Measurements from ENCODE around the gene SYDE2.
"Not testable (repeated sequence)": the region's sequence is repeated elsewhere in the genome, so short reads cannot be mapped to it uniquely, and the experiment has no call there.

SYDE2 gene

DNA sequence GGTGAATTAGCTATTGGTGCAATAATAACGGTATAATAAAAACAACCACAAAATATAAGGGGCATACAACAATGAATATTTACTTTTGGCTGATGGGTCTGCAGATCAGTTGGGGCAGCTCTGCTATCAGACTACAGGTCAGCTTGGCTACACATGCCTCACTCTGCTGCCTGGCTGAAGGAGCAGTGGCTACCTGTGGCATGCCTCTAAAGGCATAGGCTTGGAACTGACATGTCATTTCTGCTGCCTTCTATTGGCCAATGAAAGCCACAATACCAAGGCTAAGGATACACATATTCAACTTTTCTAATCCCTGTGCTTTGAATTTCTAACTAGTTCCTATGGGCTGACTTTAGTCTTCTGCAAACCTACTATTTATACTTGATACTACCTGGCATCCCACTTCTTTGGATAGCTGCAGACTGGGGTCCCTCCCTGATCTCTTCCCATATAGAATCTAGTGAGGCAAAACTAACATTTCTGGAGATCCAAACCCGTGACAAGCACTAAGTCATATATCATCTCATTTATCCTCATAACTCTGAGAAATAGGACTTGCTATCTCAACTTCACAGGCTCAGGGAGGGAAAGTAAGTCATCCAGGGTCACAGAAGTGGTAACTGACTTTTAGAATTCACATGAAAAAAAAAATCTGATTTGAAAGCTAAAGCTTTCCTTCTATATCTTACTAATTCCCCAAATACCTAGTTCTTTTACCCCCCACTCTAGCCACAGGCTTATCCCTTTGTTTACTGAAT is 19.2 kb upstream of the SYDE2 start:
- no peak for DNase-seq (ENCODE audit: low read depth)

DNA sequence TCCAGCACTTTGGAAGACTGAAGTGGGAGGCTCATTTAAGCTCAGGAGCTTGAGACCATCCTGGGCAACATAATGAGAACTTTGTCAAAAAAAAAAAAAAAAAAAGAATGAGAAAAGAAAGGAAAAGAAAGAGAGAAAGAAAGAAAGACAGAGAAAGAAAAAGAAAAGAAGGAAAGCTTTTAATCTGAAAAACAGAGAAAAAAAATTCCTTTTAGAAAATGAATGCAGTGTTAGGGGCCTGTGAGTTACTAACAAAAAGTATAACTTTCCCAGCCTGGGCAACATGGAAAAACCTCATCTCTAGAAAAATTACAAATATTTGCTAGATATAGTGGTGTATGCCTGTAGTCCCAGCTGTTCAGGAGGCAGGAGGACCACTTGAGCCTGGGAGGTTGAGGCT is 15.9 kb upstream of the SYDE2 start:
- no peak for DNase-seq (ENCODE audit: low read depth)

DNA sequence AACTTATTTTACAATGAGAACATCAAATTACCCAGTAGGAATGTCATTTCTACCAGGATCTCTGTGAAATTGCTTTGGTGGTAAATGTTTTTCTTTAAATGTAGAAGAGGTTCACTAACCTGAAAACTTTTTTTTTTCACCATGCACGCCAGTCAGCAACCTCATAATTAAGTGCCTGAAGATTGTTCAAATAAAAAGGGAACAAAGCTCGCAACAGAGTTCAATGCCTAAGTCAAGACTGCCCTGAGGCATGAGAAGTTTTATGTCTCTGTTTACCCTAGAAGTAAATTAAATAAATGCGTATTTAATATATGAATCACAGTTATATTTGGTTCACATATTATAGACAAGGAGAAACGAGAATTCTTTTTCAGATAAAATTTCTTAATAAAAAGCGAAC is 13.8 kb upstream of the SYDE2 start:
- DNase-seq (ENCODE audit: low read depth): no peak

DNA sequence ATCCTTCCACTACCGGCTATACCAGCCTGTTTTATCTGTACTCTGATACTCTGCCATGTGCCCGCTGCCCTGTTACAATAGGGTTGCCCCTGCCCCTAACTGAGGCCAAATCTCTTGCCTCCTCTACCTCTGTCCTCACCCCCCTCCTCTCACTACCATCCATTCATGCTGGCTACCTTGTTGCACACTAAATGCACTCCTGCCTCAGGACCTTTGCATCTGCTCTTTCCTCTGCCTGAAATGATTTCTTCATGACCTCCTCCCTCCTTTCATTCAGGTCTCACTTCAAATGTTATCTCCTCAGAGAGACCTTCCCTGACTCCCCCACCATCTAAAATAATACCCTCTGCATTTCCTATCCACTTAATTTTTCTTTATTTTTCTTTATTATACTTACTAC is 7.7 kb upstream of the SYDE2 start:
- no peak for DNase-seq (ENCODE audit: low read depth)

DNA sequence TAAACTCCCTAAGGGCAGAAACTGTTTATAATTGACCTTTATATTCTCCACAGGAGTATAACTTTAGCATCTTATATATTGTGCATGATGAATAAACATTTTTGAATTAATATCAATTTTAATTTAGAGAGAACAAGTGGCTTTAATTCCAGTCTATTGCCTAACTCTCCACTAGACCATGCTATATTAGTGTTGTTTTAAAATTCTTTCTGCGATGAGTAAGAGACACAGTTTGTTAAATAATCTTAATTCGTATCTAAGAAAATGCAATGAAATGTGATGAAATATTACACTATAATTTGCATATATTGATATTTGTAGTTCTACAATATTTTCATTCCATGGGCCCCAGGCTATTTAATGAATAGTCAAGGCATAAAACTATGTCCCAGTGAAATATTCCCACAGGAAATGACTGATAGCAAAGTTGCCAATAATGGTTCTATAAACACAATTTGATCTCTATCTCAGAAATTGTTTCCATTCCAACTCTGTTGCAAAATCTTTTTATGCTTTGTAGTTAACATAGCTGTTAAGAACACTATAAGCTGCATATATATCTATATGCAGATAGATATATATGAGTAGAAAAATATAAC is 2.9 kb upstream of the SYDE2 start:
- DNase-seq (ENCODE audit: low read depth): no peak

DNA sequence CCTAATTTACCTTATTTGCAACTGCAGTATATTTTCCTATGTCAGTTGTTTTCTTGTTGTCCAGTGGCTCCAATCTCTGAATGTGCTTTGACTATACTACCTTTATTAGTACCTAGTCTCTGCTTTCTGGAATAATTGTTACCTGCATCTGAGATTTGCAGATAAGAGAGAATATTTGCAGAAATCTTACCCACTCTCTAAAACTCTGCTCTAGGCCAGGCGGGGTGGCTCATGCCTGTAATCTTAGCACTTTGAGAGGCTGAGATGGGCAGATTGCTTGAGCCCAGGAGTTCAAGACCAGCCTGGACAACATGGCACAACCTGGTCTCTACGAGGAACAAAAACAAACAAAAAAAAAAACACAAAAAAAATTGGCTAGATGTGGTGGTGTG is 2.0 kb upstream of the SYDE2 start:
- DNase-seq (ENCODE audit: low read depth): no peak

DNA sequence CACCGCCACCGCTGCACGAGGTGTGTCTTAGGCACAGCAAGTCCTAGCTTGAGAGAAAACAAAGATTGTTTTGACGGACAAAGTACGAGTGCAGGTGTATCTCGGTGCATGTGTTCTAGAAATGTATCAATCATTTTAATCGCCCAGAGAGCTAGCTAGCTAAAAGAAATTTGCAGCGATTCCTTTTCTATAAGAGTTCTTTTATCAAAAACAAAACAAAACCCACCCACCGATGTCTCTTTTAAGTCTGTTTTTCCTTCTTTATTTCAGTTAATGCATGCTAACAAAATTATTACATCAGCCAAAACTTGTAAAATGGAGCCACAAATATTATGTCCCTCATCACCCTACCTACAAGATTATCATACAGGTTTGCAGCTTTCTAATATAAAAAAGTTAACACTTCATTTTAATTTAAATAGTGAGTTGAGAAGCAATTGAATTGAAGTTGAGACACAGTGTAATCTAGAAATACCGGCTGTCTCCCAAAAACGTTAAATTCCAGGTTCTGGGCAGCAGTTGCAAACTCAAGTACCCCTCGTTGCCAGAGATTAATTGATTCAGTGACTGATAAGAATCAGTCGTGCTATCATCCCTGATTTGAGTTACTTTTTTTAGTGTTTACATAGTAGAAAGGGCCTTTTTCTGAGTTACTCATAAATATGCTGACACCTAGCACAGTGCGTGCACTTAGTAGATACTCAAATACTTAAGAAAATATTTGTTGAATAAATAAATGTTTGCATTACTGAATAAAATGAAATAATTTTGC is 1.5 kb upstream of the SYDE2 start:
- DNase-seq (ENCODE audit: low read depth): no peak

DNA sequence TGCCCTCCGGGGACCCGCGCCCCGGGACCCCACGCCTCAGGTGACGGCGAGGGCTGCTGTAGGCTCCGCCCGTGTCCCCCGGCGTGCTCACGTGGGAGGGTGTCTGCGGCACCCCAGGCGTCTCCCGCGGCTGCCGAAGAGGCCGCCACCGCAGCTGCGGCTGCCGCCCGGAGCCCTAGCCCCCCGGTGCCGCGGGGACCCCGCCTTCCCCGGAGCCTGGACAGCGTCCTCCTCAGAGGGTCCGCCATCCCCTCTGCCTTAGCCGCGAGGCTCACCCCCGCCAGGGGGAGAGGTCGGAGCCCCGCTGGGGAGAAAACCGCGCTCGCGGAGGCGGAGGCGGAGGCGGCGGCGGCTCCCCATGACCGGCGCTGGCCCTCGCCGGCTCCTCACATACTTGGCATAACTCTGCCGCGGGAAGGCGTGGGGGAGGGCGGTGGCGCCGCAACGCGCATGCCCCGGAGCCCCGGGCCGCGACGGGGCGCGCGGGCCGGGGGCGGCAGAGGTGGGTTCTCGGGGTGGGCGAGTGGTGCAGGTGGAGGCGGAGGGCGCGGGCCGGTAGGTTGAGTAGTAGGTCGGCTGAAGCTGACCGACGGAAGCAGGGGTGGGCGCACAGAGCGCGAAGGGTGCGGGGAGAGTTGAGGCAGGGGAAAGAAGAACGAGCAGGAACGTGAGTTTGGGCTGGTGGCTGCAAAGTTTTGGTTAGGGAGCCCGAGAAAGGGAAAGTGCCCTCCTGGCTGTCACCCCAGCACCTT is 700 bp upstream of the SYDE2 start:
- DNase-seq (ENCODE audit: low read depth): no peak

DNA sequence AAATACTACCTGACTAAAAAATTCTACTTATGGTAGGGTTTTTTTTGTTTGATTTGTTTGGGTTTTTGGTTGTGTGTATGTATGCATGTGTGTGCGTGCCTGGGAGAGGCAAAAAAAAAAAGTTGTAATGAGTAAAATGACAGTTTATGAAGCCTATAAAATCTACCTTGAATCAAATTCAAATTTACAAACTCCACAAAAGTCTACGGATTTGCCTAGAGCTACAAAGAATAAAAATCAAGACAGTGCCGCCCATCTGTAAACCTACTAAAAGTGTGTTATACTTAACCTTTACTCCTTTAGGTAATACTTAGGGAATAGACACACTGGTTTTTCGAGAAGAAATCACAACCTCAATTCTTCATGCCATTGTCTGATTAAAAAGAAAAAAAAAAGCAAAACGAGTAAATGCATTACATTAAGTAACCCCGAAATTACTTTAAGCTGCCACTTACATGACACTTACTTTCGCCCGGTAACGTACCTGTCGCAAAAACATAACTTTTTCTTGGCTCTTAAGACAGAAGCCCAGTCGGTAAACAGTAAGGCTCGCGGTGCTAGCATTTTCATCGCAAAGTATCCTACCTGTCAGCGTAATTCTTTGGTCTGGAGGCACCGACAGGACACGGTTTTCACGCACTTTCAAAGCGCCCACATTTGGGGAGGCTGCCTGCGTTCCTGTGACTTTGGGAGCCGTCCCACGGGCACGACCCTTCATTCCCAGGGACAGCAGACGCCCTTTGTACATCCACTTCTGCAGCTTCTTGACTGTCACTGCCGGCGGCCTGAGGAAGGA is 951 bp downstream of the SYDE2 start:
- DNase-seq (ENCODE audit: low read depth): no peak

DNA sequence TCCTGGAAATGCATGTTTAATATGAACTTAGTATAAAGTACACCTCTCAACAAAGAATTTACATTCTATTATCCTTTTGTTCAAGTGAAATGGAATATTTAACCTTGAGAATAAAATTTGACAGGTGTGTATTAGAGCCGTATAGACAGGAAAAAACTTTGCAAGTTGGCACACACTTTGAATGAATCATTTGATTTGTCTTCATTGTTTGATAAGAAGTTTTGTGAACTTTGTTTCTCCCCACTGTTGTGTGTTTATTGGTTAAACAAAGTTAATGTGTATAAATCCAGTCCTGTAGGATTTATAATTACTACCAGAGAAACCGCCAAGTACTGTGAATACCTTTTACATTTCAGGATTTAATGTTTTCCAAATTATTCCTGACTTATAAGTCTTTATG is 2.0 kb downstream of the SYDE2 start:
- no peak for DNase-seq (ENCODE audit: low read depth)

DNA sequence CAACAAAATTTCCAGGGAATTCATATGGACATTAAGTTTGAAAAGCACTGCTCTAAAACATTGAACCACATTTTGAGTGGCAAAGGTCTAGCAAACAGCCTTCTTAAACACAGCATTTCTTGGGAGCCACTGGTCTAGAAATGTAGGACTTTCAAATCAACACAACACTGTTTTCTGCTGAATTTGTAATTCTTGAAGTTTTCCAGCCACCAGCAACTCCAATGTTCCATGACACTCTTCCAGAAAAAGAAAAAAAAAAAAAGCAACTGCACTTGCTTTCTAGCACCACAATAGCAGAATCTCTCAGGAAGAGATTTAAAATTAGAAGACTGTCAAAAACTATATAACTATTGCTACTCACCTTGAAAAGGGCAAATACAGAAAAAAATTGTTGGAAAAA is 4.5 kb downstream of the SYDE2 start:
- no peak for DNase-seq (ENCODE audit: low read depth)

DNA sequence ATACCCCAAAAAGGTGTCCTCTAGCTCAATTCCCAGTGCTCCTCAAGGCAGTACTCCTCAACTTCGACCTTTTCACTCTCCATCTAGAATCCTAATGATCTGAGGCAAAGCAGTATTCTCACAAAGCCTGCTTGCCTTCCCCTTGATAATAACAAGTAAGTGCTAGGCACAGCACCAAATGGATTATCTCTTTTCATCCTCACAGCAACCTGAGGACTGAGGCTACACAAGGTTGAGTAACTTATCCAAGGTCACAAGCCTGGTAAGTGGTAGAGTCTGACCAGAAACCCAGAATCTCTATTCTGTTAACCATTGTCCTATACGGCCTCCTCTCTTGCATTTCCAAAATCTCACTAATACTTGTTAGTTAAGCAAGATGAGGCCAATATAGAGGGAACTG is 5.1 kb downstream of the SYDE2 start:
- DNase-seq (ENCODE audit: low read depth): no peak

DNA sequence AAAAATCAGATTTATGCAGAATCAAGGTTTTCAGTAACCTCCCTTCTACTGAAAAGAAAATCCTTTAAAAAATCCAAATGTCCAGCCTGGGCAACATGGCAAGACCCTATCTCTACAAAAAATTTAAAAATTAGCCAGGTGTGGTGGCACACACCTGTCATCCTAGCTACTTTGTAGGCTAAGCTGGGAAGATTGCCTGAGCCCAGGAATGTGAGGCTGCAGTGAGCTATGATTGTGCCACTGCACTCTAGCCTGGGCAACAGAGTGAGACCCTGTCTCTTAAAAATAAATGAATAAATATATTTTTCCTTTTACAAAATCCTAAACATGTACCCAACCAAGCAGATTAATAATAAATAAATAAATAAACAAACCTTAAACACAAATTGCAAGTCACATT is 8.7 kb downstream of the SYDE2 start:
- DNase-seq (ENCODE audit: low read depth): not testable (repeated sequence)

DNA sequence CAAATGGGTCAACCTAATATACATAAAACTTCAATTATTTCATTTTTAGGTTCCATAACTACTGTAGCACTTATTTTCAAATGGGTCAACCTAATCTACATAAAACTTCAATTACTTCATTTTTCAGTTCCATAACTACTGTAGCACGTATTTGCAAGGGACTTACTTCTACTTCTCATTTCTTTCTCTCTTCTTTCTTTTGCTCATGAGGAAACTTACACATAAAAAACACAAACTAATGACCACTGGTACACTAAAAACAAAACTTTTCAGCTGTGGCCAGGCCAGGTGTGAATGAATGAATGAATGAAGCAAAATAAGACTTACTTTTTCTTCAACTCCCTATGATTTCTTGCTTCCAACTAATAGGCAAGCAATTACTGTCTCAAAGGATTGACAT is 11.7 kb downstream of the SYDE2 start:
- DNase-seq (ENCODE audit: low read depth): no peak

DNA sequence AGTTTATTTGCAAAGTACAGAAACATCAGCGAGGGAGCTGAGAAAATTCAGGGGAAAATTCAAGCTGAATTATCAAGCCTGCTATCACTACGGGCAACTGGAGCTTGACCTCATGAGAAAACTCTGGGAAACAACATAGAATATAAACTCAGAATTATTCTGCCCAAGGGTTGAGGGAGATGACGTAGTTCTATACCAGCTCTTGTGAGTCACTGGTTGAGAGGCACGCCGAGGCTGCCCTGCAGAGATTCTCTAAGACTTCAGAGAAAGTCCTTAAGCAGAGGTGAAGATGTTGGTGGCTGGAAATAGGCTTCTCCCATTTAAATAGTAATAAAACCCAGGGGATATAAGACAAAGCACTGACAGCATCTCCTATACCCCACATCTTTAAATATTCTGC is 12.3 kb downstream of the SYDE2 start:
- DNase-seq (ENCODE audit: low read depth): no peak

DNA sequence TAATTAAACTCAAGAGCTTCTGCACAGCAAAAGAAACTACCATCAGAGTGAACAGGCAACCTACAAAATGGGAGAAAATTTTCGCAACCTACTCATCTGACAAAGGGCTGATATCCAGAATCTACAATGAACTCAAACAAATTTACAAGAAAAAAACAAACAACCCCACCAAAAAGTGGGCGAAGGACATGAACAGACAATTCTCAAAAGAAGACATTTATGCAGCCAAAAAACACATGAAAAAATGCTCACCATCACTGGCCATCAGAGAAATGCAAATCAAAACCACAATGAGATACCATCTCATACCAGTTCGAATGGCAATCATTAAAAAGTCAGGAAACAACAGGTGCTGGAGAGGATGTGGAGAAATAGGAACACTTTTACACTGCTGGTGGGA is 13.8 kb downstream of the SYDE2 start:
- not testable (repeated sequence) for DNase-seq (ENCODE audit: low read depth)

DNA sequence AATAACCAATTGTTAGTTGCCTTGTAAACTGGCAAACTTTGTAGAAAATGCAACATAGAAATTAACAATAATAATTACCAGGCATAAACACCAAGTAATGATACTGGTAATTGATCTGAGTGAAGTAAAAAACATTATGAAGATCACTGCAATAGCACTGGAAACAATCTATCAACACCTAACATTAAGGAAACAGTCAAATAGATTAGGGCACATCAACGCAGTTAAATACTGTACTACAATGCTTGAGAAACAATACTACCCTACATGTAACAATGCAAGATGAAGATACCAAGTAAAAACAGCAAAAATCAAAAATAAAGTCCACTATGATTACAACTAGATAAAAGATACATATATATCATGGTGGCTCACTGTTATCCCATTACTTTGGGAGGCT is 16.6 kb downstream of the SYDE2 start:
- no peak for DNase-seq (ENCODE audit: low read depth)

DNA sequence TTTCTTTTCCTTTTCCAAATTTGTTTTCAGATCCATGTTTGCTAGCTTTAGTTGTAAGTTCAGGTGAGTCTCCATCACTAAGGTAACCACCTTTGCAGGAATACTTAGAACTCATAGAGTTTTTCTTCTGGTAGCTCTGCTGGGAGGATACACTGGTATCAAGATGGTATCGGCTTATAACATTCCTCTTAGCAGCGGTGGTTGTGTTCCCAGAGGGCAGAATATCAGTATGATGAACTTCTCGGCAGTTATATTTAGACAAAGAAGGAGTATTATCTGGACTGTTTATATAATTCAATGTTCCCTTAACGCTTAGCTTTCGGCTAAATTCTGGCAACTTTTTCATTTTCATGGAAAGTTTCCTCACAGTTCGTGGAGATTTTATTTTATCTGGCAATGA is 18.1 kb downstream of the SYDE2 start:
- no peak for DNase-seq (ENCODE audit: low read depth)

DNA sequence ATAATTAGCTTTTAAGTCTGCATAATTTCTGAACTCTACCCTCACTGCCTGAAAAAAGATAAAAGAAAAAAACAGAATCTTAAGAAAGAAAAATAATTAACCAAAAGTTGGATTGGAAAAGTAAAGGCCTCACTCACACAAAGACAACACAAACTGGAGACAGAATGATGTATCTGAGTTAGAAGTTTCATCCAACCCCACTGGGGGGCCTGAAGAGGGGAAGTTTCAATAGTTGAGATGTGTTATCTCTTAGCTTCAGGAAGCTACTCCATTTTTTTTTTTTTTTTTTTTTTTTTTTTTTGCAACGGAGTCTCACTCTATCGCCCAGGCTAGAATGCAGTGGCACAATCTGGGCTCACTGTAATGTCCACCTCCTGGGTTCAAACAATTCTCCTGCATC is 19.9 kb downstream of the SYDE2 start:
- DNase-seq (ENCODE audit: low read depth): no peak

DNA sequence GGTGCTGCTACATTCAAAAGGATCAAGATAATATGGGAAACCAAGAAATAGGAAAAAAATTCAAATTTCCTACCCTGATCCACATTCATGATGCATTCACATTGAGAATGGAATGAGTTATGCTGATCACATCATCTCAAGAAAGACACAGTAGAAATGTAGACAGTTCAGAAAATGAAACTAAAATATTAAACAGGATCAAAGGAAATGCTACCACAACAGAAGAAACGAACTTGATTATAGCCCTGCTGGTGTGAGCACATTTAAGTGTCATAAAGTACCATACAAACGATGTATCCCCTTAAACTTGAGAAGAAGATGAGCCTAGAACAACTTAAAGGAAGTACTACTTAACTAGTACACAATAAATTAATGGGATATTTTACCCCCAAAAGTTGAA is 21.3 kb downstream of the SYDE2 start:
- DNase-seq (ENCODE audit: low read depth): no peak

DNA sequence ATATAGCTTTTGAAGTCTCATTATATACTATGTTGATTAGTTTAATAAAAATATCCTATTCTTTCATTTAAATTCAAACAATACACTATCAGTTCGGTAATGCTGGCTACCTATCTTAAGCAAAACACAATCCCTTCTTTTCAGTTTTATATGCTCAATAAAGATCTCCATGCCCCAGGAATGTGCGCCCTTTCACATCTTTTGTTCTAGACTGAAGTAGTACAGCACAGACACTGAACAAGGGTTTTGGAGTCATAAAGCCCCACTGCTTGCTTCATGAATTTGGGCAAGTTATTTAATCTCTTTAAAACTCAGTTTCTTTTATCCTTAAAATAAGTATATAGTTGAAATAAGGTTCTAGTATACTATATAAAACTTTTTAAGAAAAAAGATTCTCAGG is 22.4 kb downstream of the SYDE2 start:
- DNase-seq (ENCODE audit: low read depth): no peak

DNA sequence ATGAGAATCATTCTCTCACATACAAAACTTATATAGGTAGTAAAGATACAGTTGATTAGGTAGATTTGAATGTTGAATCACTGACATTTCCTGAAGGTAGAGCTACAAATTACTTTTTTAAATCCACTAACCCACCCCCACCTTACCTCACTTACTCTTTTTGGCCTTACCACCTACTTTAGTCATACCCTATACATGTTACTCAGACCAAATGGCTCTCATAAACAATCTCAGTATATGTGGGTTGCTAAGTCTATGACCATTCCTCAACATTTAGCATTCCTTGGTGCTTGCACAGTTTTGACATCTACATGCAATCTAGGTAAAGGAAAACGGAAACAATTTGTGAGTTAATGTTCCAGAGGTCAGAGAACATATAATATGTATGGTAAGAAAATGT is 26.3 kb downstream of the SYDE2 start:
- no peak for DNase-seq (ENCODE audit: low read depth)
